GM18505 (cell line): Measurements from ENCODE around the gene CDH16.
A peak's percentile ranks its signal among the peaks of the same experiment; 100 is the strongest.
"Not testable (repeated sequence)": the region's sequence is repeated elsewhere in the genome, so short reads cannot be mapped to it uniquely, and the experiment has no call there.

Source experiments
- ATAC-seq: cut with Tn5 transposase; IDR thresholded peaks from one replicate; pipeline ENCODE4 v1.9.1; 2021; ENCODE audit not compliant: unreplicated experiment
- POLR2A ChIP-seq: IDR thresholded peaks from 4 replicates; pipeline ENCODE4 v1.6.1; 2011; ENCODE audit warnings: borderline replicate concordance; ENCODE audit not compliant: insufficient read depth, insufficient read length; ENCODE audit errors: extremely low read depth

Gene CDH16, protein sequence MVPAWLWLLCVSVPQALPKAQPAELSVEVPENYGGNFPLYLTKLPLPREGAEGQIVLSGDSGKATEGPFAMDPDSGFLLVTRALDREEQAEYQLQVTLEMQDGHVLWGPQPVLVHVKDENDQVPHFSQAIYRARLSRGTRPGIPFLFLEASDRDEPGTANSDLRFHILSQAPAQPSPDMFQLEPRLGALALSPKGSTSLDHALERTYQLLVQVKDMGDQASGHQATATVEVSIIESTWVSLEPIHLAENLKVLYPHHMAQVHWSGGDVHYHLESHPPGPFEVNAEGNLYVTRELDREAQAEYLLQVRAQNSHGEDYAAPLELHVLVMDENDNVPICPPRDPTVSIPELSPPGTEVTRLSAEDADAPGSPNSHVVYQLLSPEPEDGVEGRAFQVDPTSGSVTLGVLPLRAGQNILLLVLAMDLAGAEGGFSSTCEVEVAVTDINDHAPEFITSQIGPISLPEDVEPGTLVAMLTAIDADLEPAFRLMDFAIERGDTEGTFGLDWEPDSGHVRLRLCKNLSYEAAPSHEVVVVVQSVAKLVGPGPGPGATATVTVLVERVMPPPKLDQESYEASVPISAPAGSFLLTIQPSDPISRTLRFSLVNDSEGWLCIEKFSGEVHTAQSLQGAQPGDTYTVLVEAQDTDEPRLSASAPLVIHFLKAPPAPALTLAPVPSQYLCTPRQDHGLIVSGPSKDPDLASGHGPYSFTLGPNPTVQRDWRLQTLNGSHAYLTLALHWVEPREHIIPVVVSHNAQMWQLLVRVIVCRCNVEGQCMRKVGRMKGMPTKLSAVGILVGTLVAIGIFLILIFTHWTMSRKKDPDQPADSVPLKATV

DNA sequence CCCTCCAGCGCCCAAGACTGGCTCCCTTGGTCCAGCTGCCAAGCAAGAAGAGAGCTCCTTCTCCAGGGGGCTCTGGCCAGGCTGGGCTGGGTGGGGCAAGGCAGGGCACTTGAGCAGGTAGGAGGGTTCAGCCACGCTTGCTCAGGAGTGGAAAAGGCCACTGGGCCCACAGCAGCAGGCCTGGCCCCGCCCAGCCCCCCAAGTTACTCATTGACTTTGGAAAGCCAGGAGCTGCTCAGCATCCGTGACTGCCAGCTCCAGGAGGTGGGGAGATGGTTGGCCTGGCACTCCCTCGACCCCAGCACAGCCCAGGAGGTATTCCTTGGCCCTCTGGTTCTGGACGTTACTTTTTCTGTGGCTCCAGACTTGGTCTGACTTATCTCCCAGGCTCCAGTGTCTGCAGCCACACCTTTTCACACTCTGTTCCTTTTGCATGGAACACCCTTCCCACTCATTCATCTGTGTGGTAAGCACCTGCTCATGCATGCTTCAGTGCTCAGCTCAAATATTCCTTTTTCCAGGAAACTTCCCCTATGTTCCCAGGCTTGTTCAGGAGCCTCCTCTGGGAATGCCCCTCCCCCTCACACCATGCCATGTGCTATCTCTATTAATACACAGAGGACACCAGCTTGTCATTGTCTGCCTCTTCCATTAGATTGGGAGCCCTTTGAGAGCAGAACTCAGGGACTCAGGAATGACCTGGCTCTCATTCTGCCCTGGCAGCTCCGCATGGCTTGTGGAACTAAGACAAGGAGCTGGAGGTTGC, at the start of gene CDH16:
Gene CDH16 (minus strand): TSS at position 83 of the 766 bp plus-strand sequence. CDS start 820 bp downstream, outside the sequence.
- TF ChIP-seq POLR2A = no peak
- no peak for ATAC-seq

GRCh38 chr16:66964049-66964448, 45.4 kb upstream of the CDH16 start:
- no peak for ATAC-seq
- TF ChIP-seq POLR2A = no peak

DNA sequence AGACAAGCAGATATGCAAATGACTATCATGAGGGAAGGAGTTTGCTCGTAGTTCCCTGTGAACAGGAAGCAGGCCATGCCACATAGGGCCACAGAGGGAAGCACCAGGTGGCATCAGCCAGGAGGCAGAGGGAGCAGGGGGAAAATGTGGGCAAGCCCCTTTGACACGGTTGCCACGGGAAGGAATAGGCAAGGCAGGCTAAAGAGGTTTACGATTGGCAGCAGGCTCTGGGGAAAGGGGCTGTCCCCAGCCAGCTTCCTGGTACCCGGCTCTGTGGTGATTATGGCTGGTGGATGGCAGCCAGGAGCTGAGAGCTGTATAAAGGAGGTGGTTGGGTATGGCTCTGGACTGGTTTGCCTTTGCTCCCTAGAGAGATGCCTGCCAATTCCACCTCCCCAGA, 43.2 kb upstream of the CDH16 start:
- no peak for TF ChIP-seq POLR2A
- ATAC-seq = no peak

DNA sequence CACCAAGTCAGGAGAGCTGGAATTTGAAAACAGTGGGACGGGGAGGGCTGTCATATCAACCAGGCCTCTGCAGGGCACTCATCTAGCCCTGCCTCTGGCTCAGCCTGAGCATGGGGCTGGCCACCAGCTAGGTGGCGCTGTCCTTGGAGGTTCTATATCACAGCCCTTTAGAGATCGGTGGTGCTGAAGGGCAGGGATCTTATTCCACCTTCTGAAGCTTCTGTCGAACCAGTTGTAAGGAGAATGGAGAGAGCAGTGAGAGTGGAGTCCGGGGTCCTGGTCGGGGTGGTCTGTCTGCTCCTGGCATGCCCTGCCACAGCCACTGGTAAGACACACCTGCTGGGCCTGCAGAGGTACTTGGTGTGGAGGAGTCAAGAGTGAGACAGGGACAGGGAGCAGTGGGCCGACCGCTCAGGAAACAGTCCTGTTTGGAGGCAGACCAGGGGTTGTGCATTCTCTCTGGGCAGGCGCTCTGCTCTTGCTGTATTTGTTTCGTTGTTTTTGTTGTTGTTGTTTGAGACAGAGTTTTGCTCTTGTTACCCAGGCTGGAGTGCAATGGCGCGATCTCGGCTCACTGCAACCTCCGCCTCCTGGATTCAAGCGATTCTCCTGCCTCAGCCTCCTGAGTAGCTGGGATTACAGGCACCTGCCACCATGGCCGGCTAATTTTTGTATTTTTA, 42.5 kb upstream of the CDH16 start, which contains the start of gene CES3:
Gene CES3 (plus strand): TSS at position 202 of the 680 bp plus-strand sequence. CDS start 42 bp downstream, at position 244.
- ATAC-seq = peak; percentile 81
- no peak for TF ChIP-seq POLR2A

DNA sequence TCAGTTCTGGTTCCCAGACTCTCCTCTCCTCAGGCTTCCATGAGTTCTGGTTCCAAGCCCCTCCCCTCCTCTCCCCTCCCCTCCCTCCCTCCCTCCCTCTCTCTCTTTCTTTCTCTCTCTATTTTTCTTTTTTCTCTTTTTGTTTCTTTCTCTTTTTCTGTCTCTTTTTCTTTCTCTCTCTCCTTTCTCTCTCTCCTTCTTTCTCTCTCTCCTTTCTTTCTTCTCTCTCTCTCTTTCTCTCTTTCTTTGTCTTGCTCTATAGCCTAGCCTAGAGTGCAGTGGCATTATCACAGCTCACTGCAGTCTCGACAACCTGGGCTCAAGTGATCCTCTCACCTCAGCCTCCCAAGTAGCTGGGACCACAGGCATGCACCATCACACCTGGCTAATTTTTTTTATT, 41.6 kb upstream of the CDH16 start:
- TF ChIP-seq POLR2A = no peak
- ATAC-seq = no peak

- no peak for ATAC-seq
- TF ChIP-seq POLR2A = no peak
These were observed 41.0 kb upstream of the CDH16 start for GRCh38 chr16:66959704-66960161.

DNA sequence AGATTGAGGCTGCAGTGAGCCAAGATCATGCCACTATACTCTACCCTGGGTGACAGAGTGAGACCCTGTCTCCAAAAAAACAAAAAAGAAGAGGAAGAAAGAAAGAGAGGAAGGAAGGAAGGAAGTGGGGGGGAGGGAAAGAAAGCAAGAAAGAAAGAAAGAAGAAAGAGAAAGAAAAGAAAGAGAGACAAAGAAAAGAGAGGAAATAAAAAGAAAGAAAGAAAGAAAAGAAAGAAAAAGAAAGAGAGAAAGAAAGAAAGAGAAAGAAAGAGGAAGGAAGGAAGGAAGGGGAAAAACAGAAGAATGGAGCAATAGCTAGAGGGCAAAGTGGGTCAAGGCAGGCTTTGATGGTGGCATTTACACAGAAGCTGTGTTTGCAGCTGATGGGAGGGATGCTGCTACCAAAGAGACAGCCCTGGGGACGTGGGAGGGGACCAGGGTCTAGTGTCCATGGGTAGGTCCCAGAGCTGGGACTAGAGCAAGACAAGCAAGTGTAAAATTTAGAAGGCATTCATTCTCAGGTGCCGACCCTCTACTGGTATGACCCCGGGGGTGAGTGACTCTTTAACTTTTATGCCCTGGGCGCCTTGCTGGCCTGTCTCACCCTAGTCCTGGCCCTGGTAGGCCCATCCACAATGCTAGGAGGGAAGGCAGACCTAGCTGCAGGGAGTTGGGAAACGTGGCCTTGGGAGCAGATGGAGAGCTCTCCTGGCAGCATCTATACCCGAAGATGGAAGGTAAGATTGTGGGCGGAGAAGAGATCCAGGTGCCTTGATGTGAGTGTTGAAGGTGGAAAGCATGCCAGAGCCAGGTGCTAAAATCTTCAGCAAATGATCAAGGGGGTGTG, 40.4 kb upstream of the CDH16 start:
- ATAC-seq = no peak
- no peak for TF ChIP-seq POLR2A

- not testable (repeated sequence) for ATAC-seq
These were observed 37.4 kb upstream of the CDH16 start for GRCh38 chr16:66956154-66956457.

- not testable (repeated sequence) for ATAC-seq
These were observed 36.9 kb upstream of the CDH16 start for GRCh38 chr16:66955363-66956153.

DNA sequence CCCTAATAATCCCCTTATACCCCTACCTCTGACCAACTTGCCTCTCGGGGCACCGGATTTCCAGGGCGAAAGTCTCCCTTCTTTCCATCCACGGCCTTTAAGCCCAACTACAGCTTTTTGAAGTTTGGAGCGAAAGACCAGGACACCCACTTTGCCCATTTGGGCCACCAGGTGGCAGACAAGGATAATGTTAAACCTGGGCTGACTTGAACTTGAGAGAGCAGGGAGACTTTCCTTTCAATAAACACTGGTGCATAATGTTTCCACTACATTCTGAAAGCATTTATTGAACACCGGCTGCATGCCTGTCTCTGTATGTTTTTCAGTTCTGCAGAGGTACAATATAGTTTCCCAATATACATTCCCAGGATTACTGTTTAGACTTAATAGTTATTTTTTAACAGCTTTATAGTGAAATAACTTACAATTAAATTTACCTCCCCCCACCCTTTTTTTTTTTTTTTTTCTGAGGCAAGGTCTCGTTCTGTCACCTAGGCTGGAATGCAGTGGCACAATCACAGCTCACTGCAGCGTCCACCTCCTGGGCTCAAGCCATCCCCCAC, 35.5 kb upstream of the CDH16 start:
- TF ChIP-seq POLR2A = no peak
- ATAC-seq = no peak

DNA sequence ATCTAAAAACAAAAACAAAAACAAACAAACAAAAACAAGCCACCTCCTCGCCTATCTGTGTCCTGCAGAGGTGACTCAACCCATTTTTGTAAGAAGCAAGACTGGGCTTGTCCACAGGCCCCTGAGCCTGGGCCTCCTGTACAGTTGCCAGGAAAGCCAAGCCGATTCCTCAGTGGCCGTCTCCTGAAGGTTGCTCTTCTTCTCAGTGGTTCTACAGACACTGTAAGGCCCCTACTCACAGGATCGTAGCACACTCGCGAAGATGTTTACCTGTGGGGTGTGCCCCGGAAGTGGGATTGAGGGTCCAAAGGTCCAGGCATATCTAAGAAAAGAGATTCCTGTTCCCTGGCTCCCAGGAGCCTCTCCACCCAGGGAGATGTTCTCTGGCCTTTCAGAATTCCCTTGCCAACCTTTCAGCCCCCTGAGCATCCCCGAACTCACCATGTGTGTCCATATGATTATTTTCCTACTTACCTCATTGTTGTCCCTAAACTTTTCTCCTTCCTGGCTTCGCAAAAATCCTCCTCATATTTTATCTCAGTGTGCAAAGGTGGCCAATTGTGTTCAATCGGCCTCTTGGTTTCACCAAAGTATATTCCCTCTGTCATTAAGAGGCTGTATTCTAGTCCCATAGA, 34.9 kb upstream of the CDH16 start:
- no peak for ATAC-seq
- TF ChIP-seq POLR2A = no peak

GRCh38 chr16:66952430-66953110, 33.9 kb upstream of the CDH16 start:
- TF ChIP-seq POLR2A = no peak
- ATAC-seq = no peak
